Measurements from ENCODE around the gene ACTR1B. TPM values are rescaled to one million over a fixed set of nuclear protein-coding genes. Genes with fewer than 3 reads are reported as not detected.
"Not testable (repeated sequence)": the region's sequence is repeated elsewhere in the genome, so short reads cannot be mapped to it uniquely, and the experiment has no call there.

The ACTR1B gene
- 52.0 TPM for polyA plus RNA-seq (2012; ENCODE audit: low read depth, missing spikeins)

DNA sequence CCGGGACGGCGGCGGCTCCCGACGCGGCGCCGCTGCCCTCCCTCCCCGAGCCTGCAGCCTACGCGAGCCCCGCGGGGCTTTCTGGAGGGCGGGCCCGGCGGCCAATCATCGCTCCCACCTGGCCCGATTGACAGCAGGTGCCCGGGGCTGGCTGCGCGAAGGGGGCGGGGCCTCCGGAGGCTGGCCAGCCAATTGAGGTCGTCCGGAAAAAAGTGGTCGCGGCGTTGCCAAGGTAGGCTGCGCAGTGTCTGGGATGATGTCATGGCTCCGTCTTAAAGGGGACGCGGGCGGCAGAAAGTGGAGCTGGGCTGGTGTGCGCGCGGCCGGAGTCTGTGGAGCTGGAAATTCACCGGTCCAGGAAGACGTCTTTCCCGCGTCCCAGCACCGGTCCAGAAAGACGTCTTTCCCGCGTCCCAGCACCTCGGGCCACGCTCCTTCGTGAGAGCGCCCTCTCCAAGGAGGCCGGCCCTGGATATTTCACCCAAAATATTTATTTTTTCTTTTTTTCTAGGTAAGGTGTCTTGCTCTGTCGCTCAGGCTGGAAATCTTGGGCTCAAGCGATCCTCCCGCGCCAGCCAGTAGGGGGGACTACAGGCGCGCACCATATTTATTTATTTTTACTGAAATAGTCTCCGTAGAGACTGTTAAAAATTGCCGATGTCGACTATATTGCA, at the start of gene ACTR1B:
Gene ACTR1B (minus strand): TSS at position 83 of the 674 bp plus-strand sequence. CDS start 154 bp downstream, outside the sequence.
- peak; percentile 93 for FAIRE-seq
- DNase-seq (ENCODE audit: insufficient read length, low spot score) = peak; percentile 97
- TF ChIP-seq POU2F2 (IDR thresholded peaks at IDR 0.05; ENCODE audit: low read depth, low read length) (0 out of 2 replicates have a peak, but pooled peaks have one; percentile 16), POLR2A (IDR thresholded peaks at IDR 0.05; ENCODE audit: low read depth, low read length) (peak; percentile 66; the same call in 1 of the 2 replicates), SPI1 (IDR thresholded peaks at IDR 0.05; ENCODE audit: low read depth, low read length) (no peak), POLR2AphosphoS5 (IDR thresholded peaks at IDR 0.05; ENCODE audit: low read depth, low read length) (no peak)

DNA sequence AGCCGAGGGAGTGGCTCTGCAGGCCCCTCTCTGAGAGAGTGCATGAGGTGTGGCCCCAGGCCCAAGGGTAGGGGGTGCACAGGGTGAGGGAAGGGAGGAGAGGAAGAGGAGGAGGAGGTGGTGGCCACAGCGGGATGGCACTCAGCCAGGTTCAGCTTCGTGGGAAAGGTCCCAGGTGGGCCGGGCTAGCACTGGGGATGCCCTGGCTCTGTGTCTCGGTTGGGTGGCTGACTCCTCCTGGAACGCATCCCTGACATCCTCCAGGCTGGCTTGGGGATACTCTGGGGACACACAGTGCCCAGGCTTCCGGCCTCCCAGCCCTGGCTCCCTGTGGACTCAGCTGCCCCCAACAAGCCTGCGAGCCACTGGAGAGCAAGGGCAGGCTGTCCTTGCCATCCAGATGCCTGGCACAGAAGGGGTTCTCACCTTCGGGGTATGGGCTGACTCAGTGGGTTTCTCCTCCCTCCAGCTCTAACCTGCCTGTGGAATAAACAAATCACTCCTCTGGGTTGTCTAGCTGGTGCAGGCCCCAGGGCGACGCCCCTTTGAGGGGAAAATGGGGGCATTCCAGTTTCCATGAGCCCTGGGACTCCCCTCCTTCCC, 49.0 kb upstream of the ACTR1B start:
- TF ChIP-seq POLR2AphosphoS5 (IDR thresholded peaks at IDR 0.05; ENCODE audit: low read depth, low read length) = no peak
- TF ChIP-seq POLR2A (IDR thresholded peaks at IDR 0.05; ENCODE audit: low read depth, low read length) = no peak
- TF ChIP-seq SPI1 (IDR thresholded peaks at IDR 0.05; ENCODE audit: low read depth, low read length) = no peak
- no peak for TF ChIP-seq TAF1 (IDR thresholded peaks at IDR 0.05; ENCODE audit: low read depth, low read length)
- no peak for TF ChIP-seq POU2F2 (IDR thresholded peaks at IDR 0.05; ENCODE audit: low read depth, low read length)
- no peak for TF ChIP-seq PAX5 (IDR thresholded peaks at IDR 0.05; ENCODE audit: insufficient read depth, low read length, severe bottlenecking)
- DNase-seq (ENCODE audit: insufficient read length, low spot score) (no peak), FAIRE-seq (no peak)

DNA sequence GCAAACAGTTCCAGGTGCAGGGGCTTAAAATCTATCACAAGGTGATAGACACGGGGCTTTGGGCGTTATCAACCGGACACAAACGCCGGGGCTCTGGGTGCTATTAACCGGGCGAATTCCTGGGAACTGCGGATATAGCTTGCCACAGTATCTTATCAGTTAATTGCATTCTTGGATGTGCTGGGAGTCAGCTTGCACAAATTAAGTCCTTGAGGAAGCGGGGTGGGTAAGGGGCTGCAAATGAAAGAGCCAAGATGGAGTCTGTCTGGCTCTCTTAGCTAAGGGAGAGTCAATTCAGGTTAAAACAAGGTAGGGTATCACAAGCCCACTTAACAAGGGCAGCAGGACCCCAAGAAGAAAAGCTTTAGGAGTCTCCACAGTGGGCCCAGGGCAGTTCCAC, 48.3 kb upstream of the ACTR1B start:
- DNase-seq (ENCODE audit: insufficient read length, low spot score); FAIRE-seq: not testable (repeated sequence)

DNA sequence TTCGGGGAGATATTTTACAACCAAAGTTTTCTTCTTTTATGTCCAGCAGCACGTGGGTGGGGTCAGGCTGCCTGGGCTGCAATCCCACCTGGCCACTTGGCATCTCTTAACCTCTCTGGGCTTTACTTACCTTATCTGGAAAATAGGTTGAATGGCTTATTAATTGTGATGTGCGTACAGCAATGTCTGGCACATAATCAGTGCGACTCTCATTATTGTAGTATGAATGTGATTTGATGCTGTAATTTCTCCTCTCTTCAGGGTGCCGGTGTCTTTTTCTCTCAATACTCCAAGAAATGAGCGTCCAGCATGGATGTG, 47.5 kb upstream of the ACTR1B start:
- TF ChIP-seq TAF1 (IDR thresholded peaks at IDR 0.05; ENCODE audit: low read depth, low read length) (no peak), POU2F2 (IDR thresholded peaks at IDR 0.05; ENCODE audit: low read depth, low read length) (no peak), PAX5 (IDR thresholded peaks at IDR 0.05; ENCODE audit: insufficient read depth, low read length, severe bottlenecking) (no peak), SPI1 (IDR thresholded peaks at IDR 0.05; ENCODE audit: low read depth, low read length) (no peak), POLR2A (IDR thresholded peaks at IDR 0.05; ENCODE audit: low read depth, low read length) (no peak), POLR2AphosphoS5 (IDR thresholded peaks at IDR 0.05; ENCODE audit: low read depth, low read length) (no peak)
- no peak for FAIRE-seq
- DNase-seq (ENCODE audit: insufficient read length, low spot score) = no peak

DNA sequence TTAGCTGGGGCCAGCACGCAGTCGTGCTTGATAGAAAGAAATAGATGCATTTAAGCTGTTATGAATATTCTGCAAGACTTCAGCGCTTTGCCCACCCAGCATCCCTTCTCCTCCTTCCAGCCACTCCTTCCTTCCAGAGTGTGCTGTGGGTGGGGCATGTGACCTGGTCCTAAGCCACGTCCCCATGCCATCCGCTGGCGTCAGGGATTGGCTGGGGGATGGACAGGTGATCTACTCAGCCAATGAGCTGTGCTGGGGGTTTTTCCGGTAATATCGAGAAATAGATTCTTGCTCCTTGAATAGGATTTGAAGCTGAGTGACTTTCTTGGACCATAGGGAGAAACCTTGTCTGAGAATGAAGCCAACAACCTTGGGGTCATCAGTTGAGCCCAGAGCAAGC, 44.8 kb upstream of the ACTR1B start:
- no peak for DNase-seq (ENCODE audit: insufficient read length, low spot score)
- TF ChIP-seq TAF1 (IDR thresholded peaks at IDR 0.05; ENCODE audit: low read depth, low read length) = no peak
- TF ChIP-seq PAX5 (IDR thresholded peaks at IDR 0.05; ENCODE audit: insufficient read depth, low read length, severe bottlenecking) = no peak
- TF ChIP-seq POLR2AphosphoS5 (IDR thresholded peaks at IDR 0.05; ENCODE audit: low read depth, low read length) = no peak
- FAIRE-seq = no peak

DNA sequence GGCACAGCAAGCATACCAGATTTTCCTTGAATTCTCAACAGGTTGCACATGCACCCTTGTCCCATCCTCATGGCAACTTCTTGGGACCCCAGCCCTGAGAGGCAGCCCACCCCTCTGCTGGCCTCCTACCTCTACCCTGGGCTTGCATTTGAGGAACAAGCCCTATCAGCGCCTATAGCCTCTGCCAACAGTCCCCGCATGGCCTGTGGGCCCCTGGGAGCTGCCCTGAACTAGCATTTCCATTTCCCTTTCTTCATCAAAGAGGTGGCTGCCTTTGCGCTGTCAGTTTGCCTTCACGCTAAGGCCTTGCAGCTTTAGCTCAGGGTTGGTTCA, 44.2 kb upstream of the ACTR1B start:
- FAIRE-seq (no peak), DNase-seq (ENCODE audit: insufficient read length, low spot score) (no peak)
- no peak for TF ChIP-seq POLR2A (IDR thresholded peaks at IDR 0.05; ENCODE audit: low read depth, low read length)
- no peak for TF ChIP-seq TAF1 (IDR thresholded peaks at IDR 0.05; ENCODE audit: low read depth, low read length)
- no peak for TF ChIP-seq POLR2AphosphoS5 (IDR thresholded peaks at IDR 0.05; ENCODE audit: low read depth, low read length)
- TF ChIP-seq POU2F2 (IDR thresholded peaks at IDR 0.05; ENCODE audit: low read depth, low read length) = no peak

DNA sequence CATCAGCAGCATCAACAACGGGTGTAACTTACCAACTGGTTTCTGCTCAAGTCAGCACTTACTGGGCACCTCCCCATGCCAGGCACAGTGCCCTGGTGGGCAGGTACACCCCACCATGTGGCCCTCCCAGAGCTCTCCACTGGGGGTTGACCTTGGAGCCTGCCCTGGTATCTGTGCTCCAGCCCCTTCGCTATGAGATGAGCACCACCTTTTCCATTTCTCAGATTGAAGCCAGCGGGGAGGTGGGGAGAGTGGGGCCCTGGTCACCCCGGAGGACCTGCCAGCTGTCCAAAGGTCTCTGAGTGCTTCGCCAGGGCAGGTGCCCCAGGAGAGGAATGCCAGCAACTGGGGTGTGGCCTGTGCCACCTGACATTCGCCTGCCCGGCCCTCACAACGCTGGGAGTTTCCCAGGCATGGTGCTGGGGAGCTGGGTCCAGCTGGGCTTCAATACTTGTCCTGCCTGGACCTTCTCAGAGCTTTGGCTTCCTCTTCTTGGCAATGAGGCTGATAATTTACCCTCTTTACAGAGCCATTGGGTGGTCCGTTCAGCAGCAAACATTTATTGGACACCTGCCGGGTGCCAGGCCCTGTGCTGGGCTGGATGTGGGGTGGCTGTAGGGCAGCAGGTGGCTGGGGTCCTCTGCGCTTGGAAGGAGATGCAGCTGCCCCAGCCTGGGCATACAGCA, 43.7 kb upstream of the ACTR1B start:
- TF ChIP-seq POLR2A (IDR thresholded peaks at IDR 0.05; ENCODE audit: low read depth, low read length) (no peak), PAX5 (IDR thresholded peaks at IDR 0.05; ENCODE audit: insufficient read depth, low read length, severe bottlenecking) (no peak), POLR2AphosphoS5 (IDR thresholded peaks at IDR 0.05; ENCODE audit: low read depth, low read length) (no peak), TAF1 (IDR thresholded peaks at IDR 0.05; ENCODE audit: low read depth, low read length) (no peak), POU2F2 (IDR thresholded peaks at IDR 0.05; ENCODE audit: low read depth, low read length) (no peak), SPI1 (IDR thresholded peaks at IDR 0.05; ENCODE audit: low read depth, low read length) (no peak)
- FAIRE-seq (no peak), DNase-seq (ENCODE audit: insufficient read length, low spot score) (no peak)

DNA sequence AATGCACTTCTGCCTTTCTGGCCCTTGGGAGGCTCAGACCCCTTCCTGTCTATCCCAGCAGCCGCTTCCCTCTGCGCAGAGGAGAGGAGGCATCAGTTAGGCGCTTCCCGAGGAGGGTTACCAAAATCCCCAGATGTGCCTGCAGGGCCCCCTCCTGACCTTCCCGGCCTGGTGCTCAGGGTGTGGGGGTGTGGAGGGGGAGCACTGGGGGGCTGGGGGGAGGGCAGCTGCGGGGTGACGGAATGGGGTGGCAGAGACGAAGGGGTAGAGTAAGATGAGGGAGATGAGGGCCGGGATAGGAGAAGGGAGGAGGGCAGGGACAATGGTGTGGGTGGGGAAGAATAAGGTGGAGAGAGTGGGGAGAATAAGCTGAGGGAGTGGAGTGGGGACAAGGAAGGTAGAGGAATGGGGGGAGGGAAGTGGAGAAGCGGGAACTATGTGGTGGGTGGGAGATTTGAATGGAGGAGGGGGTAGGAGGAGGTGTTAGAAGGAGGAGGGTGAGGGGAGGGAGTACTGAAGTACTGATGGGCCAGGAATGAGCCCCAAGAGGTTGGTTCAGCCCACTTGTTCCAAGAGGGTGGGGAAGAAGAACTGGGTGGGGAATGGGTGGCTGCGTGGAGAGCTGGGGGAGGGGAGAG, 43.0 kb upstream of the ACTR1B start:
- no peak for FAIRE-seq
- DNase-seq (ENCODE audit: insufficient read length, low spot score) = no peak
- no peak for TF ChIP-seq TAF1 (IDR thresholded peaks at IDR 0.05; ENCODE audit: low read depth, low read length)

DNA sequence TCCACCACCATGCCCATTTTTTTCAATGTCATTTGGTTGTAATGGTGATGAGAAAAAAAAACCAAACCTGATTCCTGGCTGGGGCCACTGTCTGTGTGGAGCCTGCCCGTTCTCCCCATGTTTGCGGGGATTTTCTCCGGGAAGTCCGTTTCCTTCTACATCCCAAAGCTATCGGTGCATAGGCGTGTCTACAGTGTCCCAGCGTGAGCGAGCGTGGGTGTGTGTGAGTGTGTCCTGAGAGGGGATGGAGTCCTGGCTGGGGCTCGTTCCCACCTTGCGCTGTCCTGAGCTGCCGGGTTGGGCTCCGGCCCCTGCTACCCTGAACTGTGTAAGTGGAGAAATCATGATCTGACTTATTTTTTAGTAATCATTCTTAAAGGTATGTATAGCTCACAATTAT, 42.3 kb upstream of the ACTR1B start:
- TF ChIP-seq TAF1 (IDR thresholded peaks at IDR 0.05; ENCODE audit: low read depth, low read length) (no peak), SPI1 (IDR thresholded peaks at IDR 0.05; ENCODE audit: low read depth, low read length) (no peak), PAX5 (IDR thresholded peaks at IDR 0.05; ENCODE audit: insufficient read depth, low read length, severe bottlenecking) (no peak), POLR2AphosphoS5 (IDR thresholded peaks at IDR 0.05; ENCODE audit: low read depth, low read length) (no peak), POU2F2 (IDR thresholded peaks at IDR 0.05; ENCODE audit: low read depth, low read length) (no peak), POLR2A (IDR thresholded peaks at IDR 0.05; ENCODE audit: low read depth, low read length) (no peak)
- no peak for DNase-seq (ENCODE audit: insufficient read length, low spot score)
- FAIRE-seq = no peak

DNA sequence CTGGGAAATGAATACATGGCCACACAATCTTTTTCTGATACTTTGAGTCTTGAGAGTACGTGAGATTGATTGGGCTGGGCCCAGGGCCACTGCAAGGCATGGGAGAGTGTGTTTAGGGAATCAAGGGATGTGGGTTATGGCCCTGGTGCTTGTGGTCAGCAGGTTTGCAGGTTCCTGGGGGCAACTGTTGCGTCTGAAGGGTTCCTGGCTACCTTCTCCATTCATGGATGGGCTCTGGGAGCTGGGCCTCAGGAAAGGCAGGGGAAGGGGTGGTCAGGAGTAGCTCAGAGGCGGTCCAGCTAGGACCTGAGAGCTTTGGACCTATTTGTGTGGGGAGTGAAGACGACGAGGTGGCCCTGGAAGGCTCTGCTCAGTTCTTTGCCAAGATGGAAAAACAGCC, 41.1 kb upstream of the ACTR1B start:
- TF ChIP-seq POLR2A (IDR thresholded peaks at IDR 0.05; ENCODE audit: low read depth, low read length) (no peak), TAF1 (IDR thresholded peaks at IDR 0.05; ENCODE audit: low read depth, low read length) (no peak), SPI1 (IDR thresholded peaks at IDR 0.05; ENCODE audit: low read depth, low read length) (no peak), POU2F2 (IDR thresholded peaks at IDR 0.05; ENCODE audit: low read depth, low read length) (no peak), POLR2AphosphoS5 (IDR thresholded peaks at IDR 0.05; ENCODE audit: low read depth, low read length) (no peak), PAX5 (IDR thresholded peaks at IDR 0.05; ENCODE audit: insufficient read depth, low read length, severe bottlenecking) (no peak)
- no peak for DNase-seq (ENCODE audit: insufficient read length, low spot score)
- FAIRE-seq = no peak

Data from GM12891 (cell line).